Posterior cingulate gyrus (tissue), 11 donors: ENCODE measurements around the gene KIRREL3.
A peak's percentile ranks its signal among the peaks of the same experiment; 100 is the strongest.

Source experiments
- DNase-seq, 10 donors: peaks; one replicate each; pipeline versions ENCODE4 v3.0.0 to v3.0.0-alpha.2; 2020 to 2021; ENCODE audit warnings: mixed read lengths in 3 of 10
- intact Hi-C: fragments of 100-400 bp; cut with DNase I; formaldehyde crosslinking; loops from one replicate; pipeline ENCODE4 v1.15.1; 2023

KIRREL3 gene

DNA sequence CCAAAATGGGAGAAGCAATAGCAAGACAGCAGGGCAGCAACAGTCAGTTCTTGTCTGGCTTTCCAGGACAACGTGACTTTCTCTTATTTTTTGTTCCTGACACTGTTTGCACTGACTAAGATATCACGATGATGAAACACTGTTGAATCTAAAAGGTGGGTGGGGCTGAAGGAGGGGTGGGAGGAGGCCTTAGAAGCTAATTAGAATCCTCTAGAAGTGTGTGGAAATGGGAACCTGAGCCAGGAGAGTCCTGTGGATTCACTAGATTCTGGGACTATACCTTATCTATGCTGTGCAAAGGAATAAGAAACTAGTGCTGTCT, 344.8 kb downstream of the KIRREL3 start:
- intact Hi-C loops = no loop called here
- DNase-seq = no peak

DNA sequence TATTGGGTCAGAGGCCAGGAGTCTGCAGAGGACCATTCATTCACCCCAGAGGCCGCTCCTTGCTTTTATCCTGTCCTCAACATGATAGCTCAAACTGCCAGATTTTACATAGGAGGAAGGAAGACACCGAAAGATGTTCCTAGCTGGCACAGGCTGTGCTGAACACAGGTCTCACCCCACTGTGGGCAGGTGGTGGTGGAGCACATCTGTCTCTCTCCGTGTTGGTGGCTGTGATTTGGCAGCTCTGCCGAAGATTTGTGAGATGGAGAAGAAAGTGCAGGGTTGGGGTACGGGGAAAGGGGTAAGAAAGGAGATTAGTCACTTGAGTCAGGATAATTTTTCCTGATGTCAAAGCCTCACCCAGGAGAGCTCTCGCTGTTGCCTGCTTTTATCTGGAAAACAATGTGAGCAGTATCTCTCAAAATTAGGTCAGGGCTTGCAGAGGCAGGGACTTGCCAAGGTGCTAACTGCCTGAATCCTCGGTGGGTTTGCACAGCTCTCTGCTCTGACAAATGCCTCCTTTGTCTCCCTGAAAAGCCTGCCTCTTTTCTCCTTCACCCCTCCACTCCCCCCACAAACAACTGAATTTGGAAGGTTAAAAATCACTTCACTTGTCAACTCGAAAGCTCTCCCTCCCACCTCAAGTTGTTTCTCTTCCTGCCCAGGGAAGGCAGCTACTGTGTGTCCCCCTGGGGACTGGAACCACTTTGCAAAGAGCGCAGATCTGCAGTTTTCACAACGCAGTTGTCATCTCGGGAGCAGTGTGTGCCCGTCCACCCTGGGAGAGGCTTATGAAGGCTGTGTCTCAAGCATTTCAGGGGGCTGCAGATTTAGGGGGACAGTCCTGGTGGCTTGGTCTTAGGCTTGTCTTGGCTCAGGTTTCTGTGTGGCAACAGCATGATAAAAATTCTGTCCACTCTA, 345.4 kb downstream of the KIRREL3 start:
- intact Hi-C loops = no loop called here
- DNase-seq = peak in 4 of 10 donors; percentile 25 to 84 (median 56)

DNA sequence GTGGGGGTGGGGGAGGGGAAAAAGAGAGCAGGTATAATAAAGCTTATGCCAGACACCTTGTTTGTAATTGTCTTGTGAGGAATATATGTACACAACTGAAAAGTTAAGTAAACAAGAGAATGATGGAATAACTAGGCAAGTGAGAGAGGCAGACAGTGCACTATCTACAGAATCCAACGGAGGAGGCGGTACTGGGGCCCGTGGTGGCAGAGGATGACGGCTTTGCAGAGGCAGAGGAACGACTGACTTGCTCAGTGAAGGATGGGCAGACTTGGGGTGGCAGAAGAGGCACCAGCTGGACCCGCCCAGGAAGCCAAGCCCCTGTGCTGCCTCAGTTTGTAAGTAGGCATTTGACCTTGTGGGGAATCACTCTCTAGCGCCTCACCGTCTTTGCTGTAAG, 347.5 kb downstream of the KIRREL3 start:
- intact Hi-C loops = no loop called here

DNA sequence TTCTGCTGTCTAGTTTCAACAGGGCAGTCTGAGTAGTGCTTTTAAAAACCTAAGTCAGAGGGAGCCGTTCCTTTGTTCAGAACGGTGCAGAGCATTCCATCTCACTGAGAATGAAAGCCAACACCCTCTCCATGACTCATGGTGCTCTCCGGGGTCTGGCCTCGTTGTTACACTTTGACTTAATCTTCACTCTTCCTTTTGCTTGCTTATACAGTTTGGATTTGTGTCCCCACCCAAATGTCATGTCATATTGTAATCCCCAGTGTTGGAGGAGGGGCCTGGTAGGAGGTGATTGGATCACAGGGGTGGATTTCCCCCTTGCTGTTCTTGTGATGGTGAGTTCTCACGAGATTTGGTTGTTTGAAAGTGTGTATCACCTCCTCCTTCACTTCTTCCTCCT, 352.8 kb downstream of the KIRREL3 start:
- intact Hi-C loops = no loop called here
- DNase-seq = no peak

More for the DNA sequence above, 347.5 kb downstream of the KIRREL3 start:
- DNase-seq = peak in 1 of 10 donors; percentile 65

DNA sequence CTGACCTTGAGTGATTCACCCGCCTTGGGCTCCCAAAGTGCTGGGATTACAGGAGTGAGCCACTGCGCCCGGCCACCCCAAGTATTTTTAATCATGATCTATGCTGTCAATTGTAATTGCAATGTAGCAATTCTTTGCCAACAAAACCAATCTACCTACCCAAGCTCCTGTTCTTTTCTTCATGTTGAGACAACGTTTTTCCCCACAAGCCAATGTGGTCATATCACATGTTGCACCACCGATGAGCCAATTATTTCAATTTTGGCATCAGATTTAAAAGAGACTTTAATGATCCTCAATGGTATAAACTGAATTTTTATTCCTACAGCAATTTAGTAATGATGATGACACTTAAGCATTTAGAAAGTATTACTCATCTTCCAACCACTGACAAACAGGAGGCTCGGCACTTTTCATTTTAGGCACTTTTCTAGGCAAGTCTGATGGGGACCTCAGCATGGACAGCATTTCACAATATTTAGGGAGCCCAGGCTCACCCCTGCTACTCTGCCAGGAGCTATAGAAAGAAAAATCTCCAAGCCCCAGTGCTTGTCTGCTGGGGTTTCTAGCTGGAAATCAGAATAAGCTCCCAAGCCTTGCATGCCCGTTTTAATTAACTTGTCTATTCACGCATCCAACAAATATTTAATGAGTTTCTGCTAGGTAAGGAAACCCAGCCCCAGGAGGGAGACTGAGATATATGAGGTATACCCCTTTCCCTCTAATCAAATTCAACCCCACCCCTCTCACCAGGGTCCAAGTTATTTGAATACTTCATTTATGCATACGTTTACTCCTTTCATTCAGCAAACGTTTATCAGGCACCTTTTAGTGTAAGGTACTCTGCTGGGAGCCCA, 353.6 kb downstream of the KIRREL3 start:
- DNase-seq = no peak
- intact Hi-C loops = no loop called here

DNA sequence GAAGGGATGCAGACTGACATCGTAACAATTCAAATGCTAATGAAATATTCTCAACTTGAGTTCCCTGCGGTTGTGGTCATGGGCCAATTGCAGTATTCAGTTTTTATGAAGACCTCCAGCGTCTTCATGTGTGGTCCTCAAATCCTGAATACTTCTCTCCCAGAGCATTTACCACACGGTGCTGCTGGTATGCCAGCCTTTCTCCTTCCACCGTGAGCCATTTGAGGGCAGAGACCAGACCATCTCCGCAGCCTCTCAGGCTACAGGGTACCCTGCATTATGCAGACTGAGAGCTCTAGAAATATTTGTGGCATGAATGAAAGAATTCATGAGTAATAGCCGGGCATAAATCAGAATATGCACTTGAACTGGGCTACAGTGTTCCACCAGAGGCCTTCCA, 355.4 kb downstream of the KIRREL3 start:
- intact Hi-C loops = no loop called here
- DNase-seq = no peak

DNA sequence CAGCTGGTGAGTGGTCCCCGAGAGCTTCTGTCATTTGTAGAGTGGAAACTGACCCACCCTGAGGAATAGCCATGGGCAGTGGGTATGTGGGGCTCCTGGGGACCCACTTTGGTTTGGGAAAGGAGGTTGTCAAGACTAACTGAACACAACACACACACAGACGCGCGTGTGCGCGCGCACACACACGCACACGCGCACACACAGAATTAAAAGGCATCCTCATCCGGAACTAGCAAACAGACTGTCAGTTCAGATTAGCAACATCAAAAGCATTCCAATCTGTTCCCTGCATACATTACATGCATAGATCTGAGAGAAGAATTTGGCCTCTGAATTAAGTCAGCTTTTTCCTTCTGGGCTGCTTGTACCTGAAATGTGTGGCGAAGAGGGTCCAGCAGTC, 360.4 kb downstream of the KIRREL3 start:
- intact Hi-C loops = no loop called here
- no peak for DNase-seq

DNA sequence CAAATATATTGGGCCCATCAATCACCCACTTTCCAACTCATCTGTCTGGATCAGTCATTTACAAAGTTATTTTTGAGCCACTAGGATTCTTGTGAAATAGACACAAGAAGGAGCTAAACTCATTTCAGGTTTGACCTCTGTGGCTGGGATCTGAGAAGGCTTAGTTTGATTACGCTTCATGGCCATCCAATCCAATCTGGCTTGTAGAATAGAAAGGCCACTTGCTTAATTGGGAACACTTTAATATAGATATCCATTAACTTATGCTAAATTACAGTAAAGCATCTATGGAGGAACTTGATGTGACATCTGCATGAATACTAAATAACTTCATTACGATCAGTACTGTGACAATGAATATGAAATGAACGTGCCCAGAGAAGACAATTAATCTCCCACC, 360.9 kb downstream of the KIRREL3 start:
- intact Hi-C loops = no loop called here
- DNase-seq = no peak

DNA sequence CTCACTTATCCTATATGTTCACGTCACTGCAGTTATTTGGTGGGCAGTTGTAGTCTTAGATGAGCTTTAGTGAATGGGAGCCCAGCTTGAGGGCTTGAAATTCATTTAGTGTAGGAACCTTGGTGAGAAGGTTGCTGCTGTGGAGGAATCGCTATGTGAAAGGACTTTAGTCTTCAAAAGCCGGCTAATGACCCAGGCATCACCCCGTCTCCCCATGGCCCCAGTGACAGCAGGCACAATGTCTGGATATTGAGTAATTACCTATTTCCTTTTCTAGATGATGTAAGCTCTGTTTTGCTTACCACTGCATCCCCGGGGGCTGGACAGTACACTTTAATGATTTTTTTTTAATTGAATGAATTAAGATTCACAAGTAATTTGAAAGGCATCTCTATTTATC, 361.9 kb downstream of the KIRREL3 start:
- no peak for DNase-seq
- intact Hi-C loops = no loop called here

DNA sequence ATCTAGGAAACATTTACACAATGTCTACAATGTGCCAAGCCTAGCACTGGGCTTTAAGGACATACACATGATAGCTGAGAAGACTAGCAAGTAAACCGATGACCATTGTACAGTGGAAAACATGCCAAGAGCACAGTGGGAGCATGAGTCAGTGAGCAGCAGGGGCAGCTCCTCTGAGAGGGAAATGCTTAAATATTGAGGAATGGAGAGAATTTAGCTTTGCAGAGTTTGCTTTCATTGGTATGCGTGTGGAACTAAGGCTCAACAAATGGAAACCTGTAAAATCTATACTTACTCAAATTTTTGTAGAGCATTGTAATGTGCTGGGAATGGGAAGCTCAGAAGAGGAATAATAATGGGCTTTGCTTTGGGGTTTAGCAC, 362.8 kb downstream of the KIRREL3 start:
- DNase-seq = no peak
- intact Hi-C loops = no loop called here

DNA sequence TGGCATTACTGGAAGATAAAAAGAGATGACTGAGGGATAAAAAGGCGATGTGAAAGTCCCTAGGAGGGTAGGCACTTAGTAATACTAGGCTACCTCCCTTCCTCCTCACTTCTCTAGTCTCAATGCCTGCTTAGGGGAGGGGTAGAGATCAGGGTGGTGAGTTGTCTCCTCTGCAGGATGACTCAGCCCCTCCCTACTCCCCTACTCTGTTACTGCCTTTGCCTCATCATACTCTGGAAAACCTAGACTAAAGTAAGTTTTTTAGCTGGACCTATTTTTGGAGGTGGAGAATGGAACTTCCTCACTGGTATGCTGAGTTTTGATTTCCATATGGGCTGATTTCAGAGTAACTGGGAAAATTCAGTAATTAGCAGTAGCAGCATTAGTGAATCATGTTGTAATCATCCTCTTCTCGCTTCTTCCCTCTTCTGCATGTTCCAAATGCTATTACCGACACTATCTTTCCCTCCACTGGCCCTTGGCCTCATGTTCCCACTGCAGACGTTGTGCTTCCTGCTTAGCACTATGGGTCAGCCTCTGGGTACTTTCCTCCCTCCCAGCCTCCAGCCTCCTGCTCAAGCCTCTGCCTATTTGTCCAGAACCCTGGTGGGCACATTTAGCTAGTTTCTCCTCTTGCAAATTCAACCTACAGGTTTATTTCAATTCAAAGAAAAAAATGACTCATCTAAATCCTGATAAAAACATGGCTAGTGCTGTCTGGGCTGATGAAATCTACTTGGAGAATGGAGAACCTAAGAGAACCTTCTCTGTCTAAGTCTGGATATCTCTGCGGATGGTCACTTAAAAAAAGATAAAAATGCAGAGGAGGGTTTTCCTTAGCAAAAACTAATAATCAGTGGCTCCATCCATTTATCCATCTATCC, 363.4 kb downstream of the KIRREL3 start:
- no peak for DNase-seq
- intact Hi-C loops = no loop called here

DNA sequence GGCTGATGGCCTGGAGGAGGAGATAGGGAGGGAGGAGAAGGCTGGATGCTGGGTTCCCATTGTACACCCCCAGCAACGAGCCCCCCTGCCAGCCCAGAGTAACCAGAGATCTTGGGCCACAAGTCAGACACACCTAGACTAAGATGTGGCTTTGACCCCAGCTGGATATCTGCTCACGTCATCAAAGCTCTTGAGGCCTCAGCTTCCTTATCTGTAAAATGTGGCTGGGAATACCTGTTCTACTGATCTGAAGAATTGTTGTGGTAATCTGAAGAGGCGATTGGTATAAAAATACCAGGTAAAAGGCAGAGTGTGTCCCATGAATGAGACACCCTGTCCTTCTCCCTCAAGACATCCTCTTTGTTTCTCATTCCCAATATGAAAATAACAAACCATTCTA, 365.1 kb downstream of the KIRREL3 start:
- intact Hi-C loops = no loop called here
- no peak for DNase-seq

DNA sequence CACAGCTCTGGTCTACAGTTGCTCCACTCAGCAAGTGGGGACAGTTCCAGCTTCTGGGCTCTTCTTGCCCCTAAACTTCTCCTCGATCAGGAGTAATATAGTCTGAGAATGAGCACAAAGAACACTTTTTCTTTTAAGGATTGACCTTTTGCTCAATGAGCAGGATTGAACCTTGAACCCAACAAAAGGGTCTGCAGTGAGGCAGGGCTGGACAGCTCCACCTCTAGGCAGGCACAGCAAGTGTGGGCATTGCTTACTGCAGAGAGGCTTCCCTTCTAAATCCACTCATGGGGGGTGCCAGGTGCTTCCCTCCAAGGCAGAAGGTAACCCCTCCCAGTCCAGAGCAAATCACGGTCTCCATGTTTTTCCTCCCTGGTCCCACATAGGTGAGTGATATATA, 365.6 kb downstream of the KIRREL3 start:
- no peak for DNase-seq
- intact Hi-C loops = no loop called here

DNA sequence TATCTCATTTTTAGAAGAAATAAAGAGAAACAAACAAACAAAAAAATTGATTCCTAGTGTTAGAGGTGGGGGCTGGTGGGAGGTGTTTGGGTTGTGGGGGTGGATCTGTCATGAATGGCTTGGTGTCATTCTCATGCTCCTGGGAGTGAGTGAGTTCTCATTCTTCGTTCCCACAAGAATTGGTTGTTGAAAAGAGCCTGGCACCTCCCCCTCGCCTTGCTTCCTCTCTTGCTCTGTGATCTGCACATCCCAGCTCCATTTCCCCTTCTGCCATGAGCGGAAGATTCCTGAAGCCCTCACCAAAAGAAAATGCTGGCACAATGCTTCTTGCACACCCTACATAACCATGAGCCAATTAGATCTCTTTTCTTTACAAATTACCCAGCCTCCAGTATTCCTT, 367.2 kb downstream of the KIRREL3 start:
- intact Hi-C loops = no loop called here
- DNase-seq = no peak

DNA sequence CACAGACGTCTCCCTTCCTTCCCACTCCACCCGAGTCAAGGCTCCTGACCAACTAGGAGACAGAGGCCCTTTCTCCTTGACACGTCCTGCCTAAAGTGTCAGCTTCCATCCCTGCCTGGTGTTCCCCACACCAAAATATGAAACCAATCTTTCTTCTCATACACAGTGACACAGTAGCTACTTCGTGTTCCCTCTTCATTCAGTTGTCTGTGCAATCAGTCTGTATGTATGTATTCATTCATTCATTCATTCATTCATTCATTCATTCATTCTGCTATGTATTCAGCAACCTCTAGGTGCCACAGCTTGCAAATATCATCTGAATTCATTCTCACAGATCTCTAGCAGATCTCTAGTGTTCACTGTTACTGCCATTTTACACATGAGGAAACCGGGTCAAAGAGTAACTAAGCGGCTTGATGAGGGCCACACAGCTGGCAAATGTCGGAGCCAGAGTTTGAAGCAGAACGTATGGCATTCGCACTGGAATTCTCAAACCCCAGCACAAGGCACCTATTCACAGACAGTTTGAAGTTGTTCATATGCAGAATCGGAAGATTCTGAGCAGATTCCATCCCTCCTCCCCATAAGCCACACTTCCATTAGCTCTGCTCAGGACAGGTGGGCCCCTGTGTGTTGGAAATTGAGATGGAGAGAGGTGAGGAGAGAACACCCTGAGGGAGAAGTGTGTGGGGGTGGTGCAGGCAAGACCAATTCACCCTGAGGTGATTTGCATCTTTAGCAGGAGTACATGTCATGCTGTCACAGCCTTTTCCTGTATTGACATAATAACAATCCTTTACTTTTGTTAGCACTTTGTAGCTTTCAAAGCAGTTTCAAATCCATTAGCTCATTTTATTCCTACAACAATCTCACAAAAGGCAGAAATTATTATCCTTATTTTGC, 369.4 kb downstream of the KIRREL3 start:
- intact Hi-C loops = loop anchor here (2.0 kb wide), 1 partner anchor 62 kb away; no protein-coding TSS in a partner anchor

DNA sequence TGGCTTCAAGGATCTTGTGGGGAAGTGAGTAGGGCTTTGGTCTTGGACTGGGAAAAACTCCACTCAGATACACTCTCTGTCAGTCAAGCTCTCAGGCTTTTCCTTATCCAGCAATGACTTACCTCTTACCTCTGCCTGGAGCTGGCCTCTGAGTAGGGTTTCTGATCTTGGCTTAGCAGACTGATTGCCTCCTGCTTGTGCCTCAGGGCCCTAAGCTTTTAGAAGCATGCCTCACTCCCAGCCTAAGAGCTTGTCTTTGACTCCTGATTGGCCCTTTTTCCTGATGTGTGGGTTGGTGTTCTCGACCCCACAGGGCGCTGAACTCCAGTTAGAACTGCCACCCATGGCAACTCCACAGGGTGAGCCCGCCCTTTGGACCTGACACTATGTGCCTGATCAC, 370.1 kb downstream of the KIRREL3 start:
- no peak for DNase-seq
- intact Hi-C loops = loop anchor here (2.0 kb wide), 1 partner anchor 62 kb away; no protein-coding TSS in a partner anchor

More for the DNA sequence above, 369.4 kb downstream of the KIRREL3 start:
- no peak for DNase-seq

DNA sequence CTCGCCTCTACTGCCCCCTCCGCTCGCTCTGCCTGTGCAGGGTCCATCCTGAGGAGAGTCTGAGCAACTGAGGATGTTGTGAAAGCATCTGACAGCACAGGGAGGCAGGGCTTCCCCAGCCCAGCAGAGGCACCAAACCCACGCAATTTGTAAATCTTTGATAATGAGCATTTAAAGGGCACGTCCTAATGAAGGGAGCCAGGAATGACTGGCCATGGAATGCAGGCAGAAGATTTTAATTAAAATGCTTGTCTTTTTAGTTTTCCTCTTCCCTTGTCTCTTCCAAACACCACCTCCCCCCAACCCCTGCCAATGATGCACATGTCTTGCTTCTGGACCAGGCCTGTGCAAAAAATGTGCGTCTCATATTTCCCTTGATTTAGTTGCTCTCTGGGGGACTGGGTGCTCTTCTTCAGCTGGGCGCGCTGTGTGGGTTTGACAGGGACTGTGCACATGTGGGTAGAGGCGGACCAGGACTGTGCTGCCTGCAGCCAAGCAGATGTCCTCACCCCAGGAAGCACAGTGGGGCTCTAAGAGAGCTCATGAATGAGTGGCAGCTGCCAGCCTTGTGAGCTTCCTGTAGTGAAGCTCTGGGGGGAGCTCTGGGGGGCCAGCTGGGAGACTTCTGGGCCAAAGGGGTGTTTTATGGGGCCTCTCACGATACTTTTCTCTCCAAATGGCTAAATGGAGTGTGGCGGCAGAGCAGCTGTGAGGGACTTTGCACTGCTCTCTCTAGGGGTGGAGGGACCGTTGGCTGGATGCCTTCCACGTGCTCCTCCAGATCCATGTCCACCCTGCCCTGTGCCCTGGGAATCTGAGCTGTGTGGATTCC, 371.6 kb downstream of the KIRREL3 start:
- DNase-seq = peak; percentile 57 to 97 (median 68)
- intact Hi-C loops = no loop called here

DNA sequence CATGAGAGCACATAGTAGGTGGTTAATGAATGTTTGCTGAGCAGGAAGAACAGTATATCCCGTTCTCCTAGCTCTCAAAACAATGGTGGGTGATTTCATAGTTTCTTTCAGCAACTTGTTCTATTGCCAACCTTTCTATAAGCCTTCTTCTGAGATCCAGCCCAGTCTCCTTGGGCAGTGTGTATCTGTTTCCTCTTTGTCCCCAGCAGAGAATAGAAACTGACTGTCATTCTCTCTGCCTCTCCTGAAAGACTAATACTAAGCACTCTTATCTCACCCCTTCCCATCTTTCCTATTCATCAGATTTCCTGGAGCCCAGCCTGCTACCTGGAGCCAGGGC, 372.1 kb downstream of the KIRREL3 start:
- DNase-seq = no peak
- intact Hi-C loops = no loop called here

DNA sequence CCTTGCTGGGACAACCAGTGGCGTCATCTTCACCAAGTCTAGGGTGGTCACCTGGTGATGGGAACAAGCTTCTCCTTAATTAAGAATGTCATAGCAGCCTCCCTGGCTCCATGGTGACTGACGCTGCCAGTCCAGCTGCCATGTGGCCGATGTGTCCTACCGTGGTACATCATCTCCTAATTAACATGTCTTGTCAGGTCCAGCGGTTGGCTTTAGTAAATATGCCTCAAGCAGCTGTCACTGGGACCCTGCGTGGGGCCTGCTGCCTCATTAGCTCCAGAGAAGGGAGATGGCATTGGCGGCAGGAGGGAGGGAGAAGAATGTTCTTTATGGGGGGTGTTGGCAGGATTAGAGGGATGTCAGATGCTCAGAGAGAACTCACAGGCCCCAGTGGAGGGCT, 373.1 kb downstream of the KIRREL3 start:
- no peak for DNase-seq
- intact Hi-C loops = no loop called here
